Tibial nerve (tissue), 4 donors: Measurements from ENCODE around the gene MYH6.

Source experiments
- EP300 ChIP-seq, 2 donors: sonication (generic); formaldehyde crosslinking; IDR thresholded peaks; one replicate each; pipeline ENCODE4 v1.6.1; 2017; ENCODE audit warnings: antibody characterized with exemption in 2 of 2, mild to moderate bottlenecking in 1 of 2
- POLR2A ChIP-seq, 2 donors: fragments of 450-650 bp; IDR thresholded peaks; one replicate each; pipeline ENCODE4 v1.6.1; 2017; ENCODE audit warnings: antibody characterized with exemption in 2 of 2, mild to moderate bottlenecking in 2 of 2, moderate library complexity in 2 of 2
- TF ChIP-seq, protein P1 (sequence below), 5 experiments: fragments of 200-600 bp in 3 of 5; fragments of 450-650 bp in 2 of 5; sonication (generic) in 3 of 5; IDR thresholded peaks; one replicate each; pipeline ENCODE4 v1.5.1; 2016 to 2019; ENCODE audit warnings: antibody characterized with exemption in 5 of 5, mild to moderate bottlenecking in 3 of 5, moderate library complexity in 2 of 5

DNA sequence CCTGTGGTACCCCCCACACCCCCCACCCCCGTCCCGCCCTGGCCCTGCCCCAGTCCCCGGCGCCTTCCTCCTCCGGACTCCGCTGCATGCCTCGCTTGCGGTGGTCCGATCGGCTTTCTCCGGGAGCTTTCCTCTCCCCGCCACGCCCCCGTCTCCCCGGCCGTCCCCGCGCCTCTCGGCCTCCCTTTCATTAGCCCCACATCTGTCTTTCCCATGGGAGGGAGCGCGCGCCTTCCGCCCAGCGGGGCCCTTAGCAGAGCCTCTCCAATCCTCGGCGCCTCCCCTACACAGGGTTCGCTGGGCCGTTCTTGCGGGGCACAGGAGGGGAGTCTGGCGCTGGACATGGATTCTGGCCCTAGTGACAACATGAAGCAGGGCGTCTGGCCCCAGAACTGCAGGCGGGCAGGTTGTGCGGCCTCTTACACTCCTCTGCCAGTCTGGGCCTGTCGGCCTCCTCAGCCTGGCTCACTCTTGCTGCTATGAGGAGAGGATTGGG lies 41.6 kb downstream of the MYH6 start:
- peak in 1 of 2 donors; percentile 7 for TF ChIP-seq POLR2A (IDR thresholded peaks at IDR 0.05)
- TF ChIP-seq, protein P1, sequence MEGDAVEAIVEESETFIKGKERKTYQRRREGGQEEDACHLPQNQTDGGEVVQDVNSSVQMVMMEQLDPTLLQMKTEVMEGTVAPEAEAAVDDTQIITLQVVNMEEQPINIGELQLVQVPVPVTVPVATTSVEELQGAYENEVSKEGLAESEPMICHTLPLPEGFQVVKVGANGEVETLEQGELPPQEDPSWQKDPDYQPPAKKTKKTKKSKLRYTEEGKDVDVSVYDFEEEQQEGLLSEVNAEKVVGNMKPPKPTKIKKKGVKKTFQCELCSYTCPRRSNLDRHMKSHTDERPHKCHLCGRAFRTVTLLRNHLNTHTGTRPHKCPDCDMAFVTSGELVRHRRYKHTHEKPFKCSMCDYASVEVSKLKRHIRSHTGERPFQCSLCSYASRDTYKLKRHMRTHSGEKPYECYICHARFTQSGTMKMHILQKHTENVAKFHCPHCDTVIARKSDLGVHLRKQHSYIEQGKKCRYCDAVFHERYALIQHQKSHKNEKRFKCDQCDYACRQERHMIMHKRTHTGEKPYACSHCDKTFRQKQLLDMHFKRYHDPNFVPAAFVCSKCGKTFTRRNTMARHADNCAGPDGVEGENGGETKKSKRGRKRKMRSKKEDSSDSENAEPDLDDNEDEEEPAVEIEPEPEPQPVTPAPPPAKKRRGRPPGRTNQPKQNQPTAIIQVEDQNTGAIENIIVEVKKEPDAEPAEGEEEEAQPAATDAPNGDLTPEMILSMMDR (IDR thresholded peaks at IDR 0.05): no peak
- TF ChIP-seq EP300 (IDR thresholded peaks at IDR 0.05): no peak
